GM21528 (cell line): ENCODE results near the gene PRKRA.
"Not testable (repeated sequence)": the region's sequence is repeated elsewhere in the genome, so short reads cannot be mapped to it uniquely, and the experiment has no call there.

ENCODE experiments used
- ATAC-seq: cut with Tn5 transposase; IDR thresholded peaks from one replicate; pipeline ENCODE4 v1.9.1; 2021; ENCODE audit warnings: mild to moderate bottlenecking, moderate library complexity; ENCODE audit not compliant: unreplicated experiment, low FRiP score

The PRKRA gene

GRCh38 chr2:178450774-178451525 is at the start of gene PRKRA, which contains the start of gene PJVK:
TSS of gene PRKRA (minus strand) at chr2:178451175. CDS start at chr2:178451030, 145 bp downstream.
TSS of gene PJVK (plus strand) at chr2:178451378. CDS start at chr2:178453410, 2,032 bp downstream.
- peak; percentile 85 for ATAC-seq

- ATAC-seq: no peak
Observed at GRCh38 chr2:178499640-178500039, 48.7 kb upstream of the PRKRA start.

- ATAC-seq: no peak
Observed at GRCh38 chr2:178498137-178498536, 47.2 kb upstream of the PRKRA start.

- ATAC-seq: no peak
Observed at GRCh38 chr2:178496049-178496448, 45.1 kb upstream of the PRKRA start.

GRCh38 chr2:178491612-178492011 is 40.6 kb upstream of the PRKRA start:
- ATAC-seq: no peak

GRCh38 chr2:178485356-178485755 is 34.4 kb upstream of the PRKRA start:
- ATAC-seq: no peak

- no peak for ATAC-seq
Observed at GRCh38 chr2:178484245-178485041, 33.5 kb upstream of the PRKRA start.

- ATAC-seq: peak; percentile 40
Observed at GRCh38 chr2:178482437-178482836, 31.5 kb upstream of the PRKRA start.

- peak; percentile 73 for ATAC-seq
Observed at GRCh38 chr2:178480227-178481181, 29.5 kb upstream of the PRKRA start, which contains the start of gene PLEKHA3. TSS of gene PLEKHA3 (plus strand) at chr2:178480457. CDS start at chr2:178480870, 413 bp downstream.

- ATAC-seq: no peak
Observed at GRCh38 chr2:178479758-178480226, 28.8 kb upstream of the PRKRA start.

GRCh38 chr2:178479275-178479616 is 28.3 kb upstream of the PRKRA start:
- no peak for ATAC-seq

- peak; percentile 49 for ATAC-seq
Observed at GRCh38 chr2:178478439-178479274, 27.7 kb upstream of the PRKRA start, which contains the start of gene FKBP7. TSS of gene FKBP7 (minus strand) at chr2:178478600. CDS start at chr2:178478499, 101 bp downstream.

- peak; percentile 3 for ATAC-seq
Observed at GRCh38 chr2:178478130-178478438, 27.1 kb upstream of the PRKRA start.

GRCh38 chr2:178477443-178478129 is 26.6 kb upstream of the PRKRA start:
- ATAC-seq: no peak

GRCh38 chr2:178476477-178476876 is 25.5 kb upstream of the PRKRA start:
- no peak for ATAC-seq

GRCh38 chr2:178474560-178474959 is 23.6 kb upstream of the PRKRA start:
- ATAC-seq: no peak

- no peak for ATAC-seq
Observed at GRCh38 chr2:178473931-178474330, 23.0 kb upstream of the PRKRA start.

GRCh38 chr2:178473373-178473772 is 22.4 kb upstream of the PRKRA start:
- no peak for ATAC-seq

- ATAC-seq: not testable (repeated sequence)
Observed at GRCh38 chr2:178471313-178471712, 20.3 kb upstream of the PRKRA start.
